IgD-negative memory B cell (primary cell): Measurements from ENCODE around the gene PCDH9. TPM values are rescaled to one million over a fixed set of nuclear protein-coding genes. Genes with fewer than 3 reads are reported as not detected.

Source experiments
- H3K27ac Mint-ChIP-seq, 3 donors: one replicate each; pipeline ENCODE4 v1.8.0; 2020 to 2022; ENCODE audit warnings: mild to moderate bottlenecking in 3 of 3, mixed read lengths in 3 of 3, moderate library complexity in 1 of 3
- H3K27me3 Mint-ChIP-seq: one replicate; pipeline ENCODE4 v1.8.0; 2021; ENCODE audit warnings: mixed read lengths
- H3K36me3 Mint-ChIP-seq: one replicate; pipeline ENCODE4 v1.8.0; 2020; ENCODE audit warnings: mild to moderate bottlenecking, mixed read lengths
- H3K4me1 Mint-ChIP-seq, 3 donors: one replicate each; pipeline ENCODE4 v1.8.0; 2020 to 2022; ENCODE audit warnings: mixed read lengths in 3 of 3, mild to moderate bottlenecking in 1 of 3
- H3K4me3 Mint-ChIP-seq, 4 donors: one replicate each; pipeline ENCODE4 v1.8.0; 2020 to 2022; ENCODE audit warnings: mild to moderate bottlenecking in 4 of 4, mixed read lengths in 4 of 4, moderate library complexity in 3 of 4
- H3K9me3 Mint-ChIP-seq, 3 donors: one replicate each; pipeline ENCODE4 v1.8.0; 2020 to 2021; ENCODE audit warnings: mixed read lengths in 3 of 3, mild to moderate bottlenecking in 1 of 3
- polyA plus RNA-seq: library from polyadenylated mRNA; unstranded; fragments of 300-500 nt; fragmentation: Illumina TruSeq; gene quantifications from one replicate; pipeline ENCODE4 v1.2.3, GENCODE V29; 2021

Gene PCDH9
- polyA plus RNA-seq, 1 donor from 2014 or later, result 2.3 TPM

DNA sequence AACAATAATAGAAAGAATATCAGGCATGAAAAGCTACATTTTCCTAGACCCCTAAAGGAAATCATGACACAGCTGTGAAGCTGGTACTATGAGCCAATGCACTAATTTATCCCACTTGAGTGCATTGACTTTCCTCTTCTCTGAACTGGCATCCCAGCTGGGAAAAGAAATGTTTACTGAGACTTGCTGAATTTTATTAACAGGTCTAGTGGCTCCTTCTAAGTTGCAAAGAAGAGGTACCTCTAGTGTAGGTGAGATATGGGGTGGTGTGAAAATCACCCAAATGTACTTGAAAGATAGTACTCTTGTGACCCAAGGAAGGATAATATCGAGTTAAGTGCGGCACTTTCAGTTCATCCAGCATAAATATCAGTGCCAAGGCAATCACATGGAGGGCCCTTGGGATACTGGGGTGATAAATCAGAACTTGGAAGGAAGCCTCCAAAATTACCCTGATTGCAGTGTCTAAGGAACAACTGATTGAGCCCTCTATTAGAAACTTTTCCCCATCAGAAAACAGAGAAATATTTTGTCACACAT, 369.2 kb downstream of the PCDH9 start:
- H3K36me3 Mint-ChIP-seq, result no peaks in the 10 kb centered on the region
- no peak overlapping the region for H3K27ac Mint-ChIP-seq
- H3K4me1 Mint-ChIP-seq, result peaks cover 0 to 4% (median 0%) of the 10 kb centered on the region in 3 donors
- H3K27me3 Mint-ChIP-seq, result peaks cover 2% of the 10 kb centered on the region
- no peak overlapping the region for H3K4me3 Mint-ChIP-seq
- peaks cover 0 to 3% (median 2%) of the 10 kb centered on the region in 3 donors for H3K9me3 Mint-ChIP-seq

DNA sequence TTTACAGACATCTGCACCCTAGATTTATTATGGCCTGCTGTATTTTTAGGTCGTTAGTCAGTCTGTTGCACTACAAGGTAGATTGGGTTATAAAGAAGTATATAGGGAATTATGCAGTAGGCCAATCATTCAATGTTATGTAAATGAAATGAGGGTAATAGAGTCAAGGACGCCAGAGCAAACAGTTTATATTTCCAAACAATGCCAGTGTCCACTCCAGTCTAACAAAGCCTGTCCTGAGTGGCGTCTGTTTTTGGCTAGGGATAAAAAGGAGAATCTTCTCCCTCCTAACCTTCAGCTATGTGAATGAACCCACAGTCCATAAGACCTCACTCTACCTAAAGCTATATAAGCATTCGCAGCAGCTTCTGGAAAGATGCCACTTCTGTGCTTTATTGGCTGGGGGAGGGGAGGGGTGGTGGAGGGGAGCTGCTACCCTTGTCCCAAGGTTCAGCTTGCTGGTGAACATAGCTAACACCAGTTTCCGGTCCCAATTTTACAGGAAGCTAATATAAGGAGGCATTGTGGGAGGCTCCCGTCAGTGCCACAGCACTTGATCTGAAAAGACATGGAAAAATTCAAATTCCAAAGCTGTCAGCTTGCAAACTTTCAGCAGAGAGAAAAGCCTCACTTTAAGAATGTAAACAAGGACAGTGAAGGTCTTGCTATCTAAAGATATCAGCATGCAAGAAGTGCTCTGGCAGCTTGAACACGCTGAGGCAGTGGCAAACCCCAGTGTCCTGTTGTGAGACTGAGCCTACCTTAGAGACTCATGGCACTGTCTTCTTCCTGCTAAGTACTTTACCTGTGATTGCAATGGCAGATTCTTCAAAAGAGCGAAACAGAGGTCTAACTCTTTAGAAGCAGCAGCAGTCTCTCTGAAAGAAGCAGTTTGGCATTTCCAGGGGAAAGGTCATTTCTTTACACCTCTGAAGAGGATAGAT, 369.9 kb downstream of the PCDH9 start:
- H3K27ac Mint-ChIP-seq, result no peak overlapping the region
- H3K9me3 Mint-ChIP-seq, result no peaks in the 10 kb centered on the region
- H3K36me3 Mint-ChIP-seq, result no peaks in the 10 kb centered on the region

DNA sequence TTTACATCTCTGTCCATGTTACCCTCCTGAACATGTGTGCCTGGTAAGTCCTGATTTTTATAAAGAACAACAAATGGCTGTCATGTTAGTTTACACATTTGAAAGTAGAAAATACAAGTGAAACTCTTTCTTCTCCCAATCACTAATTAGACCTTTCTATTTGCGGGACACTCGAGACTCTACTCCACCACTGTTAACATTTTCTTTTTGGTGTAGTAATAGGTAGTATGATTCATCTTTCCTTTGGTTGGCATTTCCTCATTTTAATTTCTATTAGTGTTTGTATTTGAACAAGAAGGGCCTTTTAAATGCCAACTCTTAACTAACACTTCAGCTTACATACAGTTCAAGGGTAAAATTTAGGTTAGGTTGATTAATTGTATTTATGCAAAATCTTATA, 371.1 kb downstream of the PCDH9 start:
- Mint-ChIP-seq H3K4me3 (no peak overlapping the region), H3K27me3 (no peaks in the 10 kb centered on the region), H3K9me3 (no peaks in the 10 kb centered on the region), H3K4me1 (no peaks in the 10 kb centered on the region), H3K36me3 (no peaks in the 10 kb centered on the region), H3K27ac (no peak overlapping the region)

More for the DNA sequence above, 369.9 kb downstream of the PCDH9 start:
- H3K4me3 Mint-ChIP-seq, result no peak overlapping the region
- H3K4me1 Mint-ChIP-seq, result peaks cover 0 to 4% (median 0%) of the 10 kb centered on the region in 3 donors
- peaks cover 2% of the 10 kb centered on the region for H3K27me3 Mint-ChIP-seq

DNA sequence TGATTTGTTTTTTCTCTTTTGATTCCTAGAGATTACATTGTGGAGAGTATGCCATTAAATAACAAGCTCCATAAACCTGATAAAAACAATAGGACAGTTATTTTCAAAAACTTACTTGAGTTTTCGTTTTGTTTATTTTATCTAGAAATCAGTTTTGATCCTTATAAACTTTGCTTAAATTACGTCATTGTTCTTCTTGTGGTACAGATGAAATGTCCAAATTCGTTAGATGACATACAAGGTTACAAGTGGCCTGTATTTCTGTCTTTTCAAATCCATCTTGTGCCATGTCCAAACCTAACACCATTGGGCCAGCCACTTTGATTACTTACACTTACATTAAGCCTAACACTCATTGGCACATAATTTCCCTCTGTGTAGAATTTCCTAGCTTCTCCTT, 372.0 kb downstream of the PCDH9 start:
- Mint-ChIP-seq H3K9me3 (no peaks in the 10 kb centered on the region), H3K36me3 (no peaks in the 10 kb centered on the region), H3K27me3 (no peaks in the 10 kb centered on the region), H3K4me3 (no peak overlapping the region), H3K4me1 (no peaks in the 10 kb centered on the region), H3K27ac (no peak overlapping the region)

DNA sequence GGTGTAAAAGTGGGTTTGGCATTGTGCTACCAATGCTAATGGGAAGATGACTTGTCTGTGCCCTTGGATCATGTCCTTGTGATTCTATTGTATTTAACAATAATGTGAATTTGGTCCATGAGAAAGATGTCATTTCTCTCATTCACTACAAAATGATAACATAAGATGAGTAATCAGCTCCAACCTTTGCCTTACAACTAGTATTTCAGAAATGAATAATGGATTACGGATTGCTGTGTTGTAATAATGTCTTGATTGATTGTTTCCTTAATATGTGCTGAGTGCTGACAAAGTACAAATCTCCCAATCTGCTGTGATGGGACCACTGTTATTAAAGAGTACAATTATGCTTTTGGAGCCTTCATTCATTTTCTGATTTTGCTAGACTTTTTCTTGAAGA, 375.0 kb downstream of the PCDH9 start:
- Mint-ChIP-seq H3K27ac (no peak overlapping the region), H3K4me1 (no peaks in the 10 kb centered on the region), H3K36me3 (no peaks in the 10 kb centered on the region), H3K27me3 (no peaks in the 10 kb centered on the region), H3K9me3 (no peaks in the 10 kb centered on the region), H3K4me3 (no peak overlapping the region)

DNA sequence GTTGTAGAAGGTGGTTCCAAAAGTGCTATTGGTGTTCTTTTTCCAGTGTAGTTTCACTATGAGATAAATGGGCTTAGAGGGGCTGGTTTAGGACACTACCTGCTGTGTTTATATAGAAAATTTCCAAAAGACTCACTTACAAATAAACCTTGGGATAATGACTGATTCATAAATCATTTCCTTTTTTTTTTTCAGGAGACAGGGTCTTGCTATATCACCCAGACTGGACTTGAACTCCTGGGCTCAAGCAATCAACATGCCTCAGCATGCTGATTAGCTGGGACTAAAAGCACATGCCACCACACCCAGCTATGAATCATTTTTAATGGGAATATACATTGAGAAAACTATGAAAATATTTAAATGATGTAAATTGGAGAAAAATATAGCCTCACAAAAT, 376.6 kb downstream of the PCDH9 start:
- Mint-ChIP-seq H3K4me3 (no peak overlapping the region), H3K9me3 (peaks cover 0 to 4% (median 0%) of the 10 kb centered on the region in 3 donors), H3K27me3 (no peaks in the 10 kb centered on the region), H3K4me1 (no peaks in the 10 kb centered on the region), H3K36me3 (no peaks in the 10 kb centered on the region), H3K27ac (no peak overlapping the region)

DNA sequence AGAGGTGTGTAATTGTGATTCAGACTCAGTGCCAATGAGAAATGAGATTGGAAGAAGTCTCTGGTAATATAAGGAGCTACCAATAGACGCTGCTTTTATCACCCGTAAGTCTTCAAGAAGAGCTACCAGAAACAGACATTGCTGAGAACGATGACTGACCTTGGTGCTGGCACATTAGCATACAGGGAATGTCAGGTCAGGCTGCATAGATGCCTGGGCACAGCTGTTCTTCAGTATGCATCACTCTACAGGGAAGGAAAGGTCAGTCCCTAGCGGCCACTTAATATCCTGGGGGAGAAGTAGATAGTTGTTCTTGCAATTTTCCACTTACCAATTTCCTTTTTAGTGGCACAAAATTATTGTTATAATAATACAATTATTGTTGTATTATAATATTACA, 380.4 kb downstream of the PCDH9 start:
- Mint-ChIP-seq H3K4me3 (no peak overlapping the region), H3K9me3 (peaks cover 0 to 4% (median 1%) of the 10 kb centered on the region in 3 donors), H3K36me3 (no peaks in the 10 kb centered on the region), H3K27me3 (no peaks in the 10 kb centered on the region), H3K4me1 (no peaks in the 10 kb centered on the region), H3K27ac (no peak overlapping the region)

DNA sequence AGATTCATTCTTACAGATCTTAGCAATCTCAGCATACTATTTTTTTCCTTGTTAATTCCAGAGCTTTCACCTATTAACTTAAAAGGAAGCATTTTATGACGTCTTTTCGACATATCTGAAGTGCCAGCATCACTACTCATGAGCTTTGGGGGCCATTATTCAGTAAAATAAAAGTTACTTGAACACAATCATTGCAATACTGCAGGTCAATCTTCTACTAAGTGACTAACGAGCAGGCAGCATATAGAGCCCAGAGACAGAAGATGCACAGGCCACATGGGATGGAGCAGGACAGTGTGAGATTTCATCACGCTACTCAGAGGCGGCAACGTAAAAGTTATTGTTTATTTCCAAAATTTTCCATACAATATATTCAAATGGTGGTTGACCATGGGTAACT, 382.6 kb downstream of the PCDH9 start:
- Mint-ChIP-seq H3K9me3 (peaks cover 0 to 4% (median 4%) of the 10 kb centered on the region in 3 donors), H3K4me1 (no peaks in the 10 kb centered on the region), H3K4me3 (no peak overlapping the region), H3K27ac (peak overlapping the region in 1 of 3 donors; percentile 43), H3K36me3 (no peaks in the 10 kb centered on the region), H3K27me3 (no peaks in the 10 kb centered on the region)

DNA sequence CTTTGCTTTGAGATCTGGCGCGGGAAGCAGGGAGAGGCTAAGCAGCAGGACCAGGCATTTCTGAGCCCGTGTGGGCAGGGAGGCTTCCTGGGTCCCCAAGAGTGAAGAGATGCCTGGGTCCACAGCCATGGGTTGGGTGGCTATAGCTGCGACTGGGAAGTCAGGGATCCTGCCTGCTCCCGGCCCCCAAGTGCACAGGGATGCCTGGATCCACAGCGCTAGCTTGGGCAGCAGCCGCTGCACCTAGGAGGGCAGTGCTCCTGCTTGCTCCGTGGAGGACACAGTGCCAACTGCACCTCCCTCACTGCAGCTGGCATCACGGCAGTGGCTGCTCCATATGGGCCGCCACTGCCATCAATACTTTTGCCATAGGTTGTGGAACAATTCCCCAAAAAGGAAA, 384.7 kb downstream of the PCDH9 start:
- H3K9me3 Mint-ChIP-seq, result peaks cover 0 to 4% (median 4%) of the 10 kb centered on the region in 3 donors
- no peak overlapping the region for H3K27ac Mint-ChIP-seq
- H3K4me1 Mint-ChIP-seq, result no peaks in the 10 kb centered on the region
- H3K27me3 Mint-ChIP-seq, result no peaks in the 10 kb centered on the region
- H3K36me3 Mint-ChIP-seq, result no peaks in the 10 kb centered on the region
- no peak overlapping the region for H3K4me3 Mint-ChIP-seq

DNA sequence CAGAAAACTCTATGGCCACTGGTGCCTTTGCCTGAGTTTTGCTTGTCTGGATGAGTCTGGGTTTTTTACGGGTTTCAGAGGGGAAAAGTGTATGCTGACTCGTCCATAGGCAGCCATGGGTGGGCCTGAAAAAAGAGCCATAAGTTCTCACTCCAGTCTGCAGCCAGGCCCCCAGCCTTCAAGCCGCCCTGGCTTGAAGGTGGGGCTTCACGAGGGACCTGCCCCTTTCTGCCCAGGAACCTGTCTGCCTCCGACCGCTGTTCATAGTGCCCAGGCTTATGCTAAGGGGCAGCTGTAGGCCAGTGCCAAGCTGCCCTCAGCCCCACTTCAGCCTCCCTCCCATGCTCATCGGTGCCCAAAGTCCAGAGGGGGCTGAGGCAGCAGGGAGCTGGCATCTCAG, 385.2 kb downstream of the PCDH9 start:
- Mint-ChIP-seq H3K9me3 (peaks cover 0 to 4% (median 4%) of the 10 kb centered on the region in 3 donors), H3K27ac (no peak overlapping the region), H3K36me3 (no peaks in the 10 kb centered on the region), H3K27me3 (no peaks in the 10 kb centered on the region), H3K4me1 (no peaks in the 10 kb centered on the region), H3K4me3 (no peak overlapping the region)

DNA sequence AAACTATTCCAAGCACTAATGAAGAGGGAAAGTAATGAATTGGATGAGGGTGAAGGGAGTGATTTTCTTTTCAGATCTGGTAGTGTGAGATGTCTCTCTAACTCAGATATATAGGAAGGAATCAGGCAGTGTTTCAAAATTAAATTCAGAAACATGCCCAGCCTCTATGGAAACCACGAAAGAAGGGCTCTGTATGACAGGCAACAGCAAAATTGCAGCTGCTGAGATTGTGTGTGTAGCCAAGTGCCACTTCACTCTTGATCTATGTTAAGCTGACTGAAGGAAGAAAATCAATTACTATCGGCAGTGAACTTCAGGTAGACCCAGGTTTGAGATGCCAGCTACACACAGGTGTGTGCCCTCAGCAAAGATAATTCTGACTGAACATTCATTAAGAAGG, 387.4 kb downstream of the PCDH9 start:
- no peaks in the 10 kb centered on the region for H3K27me3 Mint-ChIP-seq
- no peaks in the 10 kb centered on the region for H3K4me1 Mint-ChIP-seq
- H3K36me3 Mint-ChIP-seq, result no peaks in the 10 kb centered on the region
- H3K9me3 Mint-ChIP-seq, result peaks cover 0 to 5% (median 0%) of the 10 kb centered on the region in 3 donors
- H3K4me3 Mint-ChIP-seq, result no peak overlapping the region
- no peak overlapping the region for H3K27ac Mint-ChIP-seq

DNA sequence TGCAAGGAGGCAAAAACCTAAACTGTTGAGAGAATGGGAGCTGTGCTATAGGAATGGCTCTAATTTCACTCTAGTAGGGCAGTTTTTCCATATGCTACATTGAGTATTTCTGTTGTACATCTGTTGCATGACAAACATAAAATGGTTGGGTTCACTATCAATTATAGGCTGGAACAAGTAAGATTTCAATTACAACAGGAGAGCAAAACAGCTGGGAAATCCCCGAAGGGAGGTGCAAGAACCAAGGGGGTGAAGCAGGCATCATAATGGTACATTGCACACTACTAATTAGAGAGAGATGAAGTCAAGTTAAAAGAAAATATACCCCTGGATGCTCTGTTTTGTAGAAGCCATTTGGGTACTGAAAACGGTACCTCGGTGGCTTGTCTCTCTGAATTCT, 389.5 kb downstream of the PCDH9 start:
- Mint-ChIP-seq H3K9me3 (peaks cover 0 to 5% (median 0%) of the 10 kb centered on the region in 3 donors), H3K4me3 (no peak overlapping the region), H3K27me3 (no peaks in the 10 kb centered on the region), H3K27ac (no peak overlapping the region), H3K4me1 (no peaks in the 10 kb centered on the region), H3K36me3 (no peaks in the 10 kb centered on the region)

DNA sequence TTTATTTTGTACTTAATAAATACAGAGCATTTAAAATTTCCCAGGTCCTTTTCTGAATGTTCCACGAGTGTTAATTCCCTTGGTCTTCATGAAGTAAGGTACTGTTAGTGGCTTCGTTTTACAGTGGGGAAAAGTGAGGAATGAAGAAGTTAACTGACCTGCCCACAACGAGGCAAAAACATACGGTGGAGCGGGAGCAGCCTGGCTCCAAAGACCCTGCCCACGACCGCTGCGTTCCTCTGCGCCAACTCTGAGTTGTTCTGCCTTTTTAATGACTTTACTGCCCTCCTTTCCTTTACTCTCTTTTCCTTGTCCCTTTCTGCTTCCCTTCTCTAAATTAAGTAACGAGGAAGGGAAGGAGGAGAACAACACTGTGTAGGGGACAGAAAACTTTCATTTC, 392.9 kb downstream of the PCDH9 start:
- Mint-ChIP-seq H3K4me1 (no peaks in the 10 kb centered on the region), H3K4me3 (no peak overlapping the region), H3K36me3 (no peaks in the 10 kb centered on the region), H3K27ac (no peak overlapping the region), H3K9me3 (peaks cover 0 to 1% (median 0%) of the 10 kb centered on the region in 3 donors), H3K27me3 (no peaks in the 10 kb centered on the region)

DNA sequence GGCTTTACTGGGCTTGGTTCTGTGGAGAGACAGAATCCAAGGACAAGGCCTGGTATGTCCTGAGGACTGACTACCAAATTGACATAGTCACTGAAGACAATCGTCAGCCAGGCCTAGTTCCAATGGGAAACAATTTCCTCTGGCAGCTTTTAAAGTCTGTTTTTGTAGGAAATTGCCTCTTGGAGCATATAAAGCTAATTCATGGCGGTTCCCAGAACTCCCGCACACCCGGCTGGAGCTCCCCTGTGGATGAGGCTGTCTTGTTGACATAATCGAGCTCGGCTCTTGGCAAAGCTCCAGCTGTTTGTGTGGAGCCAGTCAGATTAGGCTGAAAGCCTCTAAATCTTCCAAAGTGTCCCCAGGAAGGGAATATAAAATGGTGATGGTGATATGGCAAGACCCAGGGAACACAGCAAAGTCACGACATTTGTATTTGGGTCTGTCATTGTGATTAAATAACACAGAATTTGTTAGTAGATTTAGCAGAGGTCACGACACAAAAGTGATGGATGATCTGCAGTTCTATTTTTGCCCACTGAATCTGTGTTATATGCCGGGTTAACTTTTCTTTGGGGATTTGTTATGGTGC, 395.0 kb downstream of the PCDH9 start:
- Mint-ChIP-seq H3K27ac (no peak overlapping the region), H3K9me3 (peaks cover 0 to 1% (median 0%) of the 10 kb centered on the region in 3 donors), H3K36me3 (no peaks in the 10 kb centered on the region), H3K4me3 (no peak overlapping the region), H3K4me1 (peaks cover 4 to 10% (median 6%) of the 10 kb centered on the region in 3 donors), H3K27me3 (no peaks in the 10 kb centered on the region)

DNA sequence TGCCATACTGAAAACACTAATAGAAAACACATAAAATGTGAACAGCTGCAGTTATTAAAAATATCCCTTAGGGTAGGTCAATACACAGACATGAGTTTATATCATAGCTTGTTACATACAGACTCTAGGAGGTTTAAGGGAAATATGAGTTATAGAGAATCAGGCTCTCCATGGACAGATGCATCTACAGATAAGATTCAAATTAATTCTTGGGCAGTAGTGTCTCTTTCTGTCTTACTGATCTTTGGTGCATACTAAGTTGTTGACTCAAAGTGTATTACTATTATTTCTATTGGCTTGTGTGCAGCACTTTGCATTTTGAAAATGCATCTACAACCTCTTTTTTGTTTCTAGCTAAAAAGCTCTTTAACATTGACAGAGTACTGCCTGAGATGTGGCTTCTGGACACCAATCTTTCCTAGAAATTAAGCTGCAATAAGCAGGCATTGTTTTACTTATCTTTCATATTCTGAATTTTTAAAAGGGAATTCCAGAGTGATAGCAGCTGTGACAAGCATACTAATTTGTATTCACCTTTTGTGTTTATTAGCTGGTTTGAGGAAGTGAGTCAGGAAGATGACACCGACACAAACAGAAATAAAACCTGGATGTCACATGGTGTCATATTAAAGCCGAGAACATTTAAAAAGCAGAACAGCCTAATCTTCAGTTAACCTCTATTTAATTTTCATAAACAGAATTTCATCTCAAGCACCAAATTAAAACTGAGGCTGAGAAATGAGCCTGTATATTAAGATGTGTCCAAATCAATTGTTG, 399.0 kb downstream of the PCDH9 start:
- Mint-ChIP-seq H3K4me3 (no peak overlapping the region), H3K27ac (no peak overlapping the region), H3K27me3 (no peaks in the 10 kb centered on the region), H3K4me1 (peaks cover 6 to 10% (median 6%) of the 10 kb centered on the region in 3 donors), H3K9me3 (no peaks in the 10 kb centered on the region), H3K36me3 (no peaks in the 10 kb centered on the region)
